ENCODE results near the gene LEFTY1. TPM values are rescaled to one million over a fixed set of nuclear protein-coding genes. Genes with fewer than 3 reads are reported as not detected.

The LEFTY1 gene
- total RNA-seq, 4 donors from 2014 or later: 0.34 to 0.57 TPM; not detected in 2

DNA sequence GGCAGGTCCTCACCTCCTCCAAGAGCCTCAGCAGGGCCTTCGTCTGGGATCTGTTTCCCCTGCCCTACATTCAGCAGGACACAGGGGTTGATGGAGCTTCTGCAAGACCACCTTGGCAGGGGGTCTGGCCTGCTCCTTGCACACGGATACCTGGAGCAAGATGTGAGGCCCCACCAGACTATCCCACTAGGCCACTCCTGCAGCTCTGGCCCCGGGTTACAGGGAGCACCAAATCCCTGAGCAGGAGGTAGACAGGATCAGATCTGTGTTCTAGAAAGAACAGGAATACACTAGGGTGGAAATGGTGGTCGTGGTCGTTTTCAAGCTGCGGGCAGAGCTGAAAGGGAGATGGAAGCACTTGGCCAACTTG, 45.5 kb downstream of the LEFTY1 start:
- TF ChIP-seq, protein P1, sequence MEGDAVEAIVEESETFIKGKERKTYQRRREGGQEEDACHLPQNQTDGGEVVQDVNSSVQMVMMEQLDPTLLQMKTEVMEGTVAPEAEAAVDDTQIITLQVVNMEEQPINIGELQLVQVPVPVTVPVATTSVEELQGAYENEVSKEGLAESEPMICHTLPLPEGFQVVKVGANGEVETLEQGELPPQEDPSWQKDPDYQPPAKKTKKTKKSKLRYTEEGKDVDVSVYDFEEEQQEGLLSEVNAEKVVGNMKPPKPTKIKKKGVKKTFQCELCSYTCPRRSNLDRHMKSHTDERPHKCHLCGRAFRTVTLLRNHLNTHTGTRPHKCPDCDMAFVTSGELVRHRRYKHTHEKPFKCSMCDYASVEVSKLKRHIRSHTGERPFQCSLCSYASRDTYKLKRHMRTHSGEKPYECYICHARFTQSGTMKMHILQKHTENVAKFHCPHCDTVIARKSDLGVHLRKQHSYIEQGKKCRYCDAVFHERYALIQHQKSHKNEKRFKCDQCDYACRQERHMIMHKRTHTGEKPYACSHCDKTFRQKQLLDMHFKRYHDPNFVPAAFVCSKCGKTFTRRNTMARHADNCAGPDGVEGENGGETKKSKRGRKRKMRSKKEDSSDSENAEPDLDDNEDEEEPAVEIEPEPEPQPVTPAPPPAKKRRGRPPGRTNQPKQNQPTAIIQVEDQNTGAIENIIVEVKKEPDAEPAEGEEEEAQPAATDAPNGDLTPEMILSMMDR (IDR thresholded peaks at IDR 0.05; ENCODE audit: low read depth): no peak

DNA sequence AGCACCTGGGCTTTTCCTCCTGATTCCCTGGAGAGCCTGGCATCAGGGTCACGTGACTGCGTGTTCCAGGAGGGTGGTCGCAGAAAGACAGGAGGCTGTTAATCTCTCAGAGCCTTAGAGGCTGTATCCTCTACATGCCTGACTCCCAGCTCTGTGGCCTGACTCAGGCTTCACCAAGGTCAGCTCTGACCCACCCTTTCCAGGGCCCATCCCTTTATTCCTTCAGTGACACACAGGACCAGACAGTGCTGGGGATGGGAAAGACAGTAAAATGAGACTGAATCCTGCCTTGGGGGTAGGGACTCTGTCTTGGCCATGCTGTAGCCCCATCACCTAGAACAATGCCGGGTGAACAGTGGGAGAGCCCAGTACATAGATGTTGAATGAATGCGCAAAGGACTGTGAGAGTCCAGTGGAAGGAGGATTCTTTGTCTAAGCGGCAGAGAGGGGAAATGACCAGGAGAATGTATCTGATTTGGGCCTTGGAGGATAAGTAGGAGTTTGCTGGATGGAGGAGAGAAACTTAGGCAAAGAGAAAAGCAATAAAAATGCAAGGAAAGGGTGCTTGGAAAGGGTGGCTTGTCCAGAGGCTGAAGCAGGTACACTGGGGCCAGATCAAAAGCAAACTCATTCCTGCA, 46.0 kb downstream of the LEFTY1 start:
- TF ChIP-seq, protein P1 (IDR thresholded peaks at IDR 0.05; ENCODE audit: low read depth): no peak

DNA sequence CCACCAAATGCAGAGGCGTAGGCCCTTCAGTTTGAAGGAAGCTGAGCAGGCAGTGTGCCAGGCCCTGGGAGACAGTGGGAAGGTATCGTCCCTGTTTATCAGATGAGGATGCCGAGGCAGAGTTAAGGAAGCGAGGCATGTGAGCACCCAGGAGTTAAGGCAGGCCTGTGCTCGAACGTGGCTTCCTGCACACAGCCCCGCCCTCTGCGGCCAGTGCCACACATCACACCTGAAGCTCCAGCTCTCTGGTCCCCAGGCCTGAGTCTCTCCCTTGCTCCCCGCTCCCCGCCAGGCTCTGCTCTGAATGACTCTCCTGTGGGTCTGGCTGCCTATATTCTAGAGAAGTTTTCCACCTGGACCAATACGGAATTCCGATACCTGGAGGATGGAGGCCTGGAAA, 46.9 kb downstream of the LEFTY1 start:
- TF ChIP-seq, protein P1 (IDR thresholded peaks at IDR 0.05; ENCODE audit: low read depth): no peak

GRCh38 chr1:225840713-225841112, 48.2 kb downstream of the LEFTY1 start:
- TF ChIP-seq, protein P1 (IDR thresholded peaks at IDR 0.05; ENCODE audit: low read depth): no peak

DNA sequence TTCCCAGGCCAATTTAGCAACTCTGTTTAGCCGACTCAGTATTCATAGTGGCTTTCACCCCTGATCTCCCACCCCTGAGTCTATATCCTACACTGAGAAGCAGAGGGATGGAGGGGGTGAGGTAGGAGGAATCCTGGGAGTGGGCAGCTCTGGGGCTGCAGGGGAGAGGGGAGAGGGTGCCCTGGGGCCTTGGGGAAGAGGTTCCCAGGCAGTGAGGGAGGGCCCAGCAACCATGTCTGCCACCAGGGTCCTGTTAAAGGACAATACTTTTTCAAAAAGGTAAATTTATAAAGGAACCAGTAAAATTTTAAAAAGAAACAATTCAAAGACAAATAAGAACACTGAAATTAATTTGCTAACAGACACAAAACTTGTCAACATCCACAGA, 48.7 kb downstream of the LEFTY1 start:
- TF ChIP-seq, protein P1 (IDR thresholded peaks at IDR 0.05; ENCODE audit: low read depth): no peak

GRCh38 chr1:225838793-225839192, 50.2 kb downstream of the LEFTY1 start:
- TF ChIP-seq, protein P1 (IDR thresholded peaks at IDR 0.05; ENCODE audit: low read depth): no peak

Small RNAs within 50 kb of the gene (small RNA-seq; reads per million reads assigned to genes)
- not detected for gene AL117348.1

Other genes with a start within 250 kb of the LEFTY1 start
- gene ENAH, start 236.0 kb downstream of the LEFTY1 start, total RNA-seq: 10 to 100 TPM; 28.4 to 53.3 (median 32.6) TPM
- gene SRP9, start 111.3 kb downstream of the LEFTY1 start, total RNA-seq: 100 to 1,000 TPM; 139 to 234 (median 156) TPM
- gene EPHX1, start 79.0 kb downstream of the LEFTY1 start, total RNA-seq: 100 to 1,000 TPM; 126 to 193 (median 153) TPM
- 100 to 1,000 TPM in 1 of 4 donors, 10 to 100 TPM in 3; 65.5 to 115 (median 68.3) TPM for gene TMEM63A, start 6.8 kb downstream of the LEFTY1 start, total RNA-seq
- gene PYCR2, start 35.1 kb upstream of the LEFTY1 start, total RNA-seq: 10 to 100 TPM; 24.1 to 42.8 (median 36.2) TPM
- 1 to 10 TPM in 1 of 4 donors, under 1 TPM in 2, not detected in 1; 0.44 to 1.1 (median 0.57) TPM for gene LEFTY2, start 52.1 kb upstream of the LEFTY1 start, total RNA-seq
- 10 to 100 TPM; 16.1 to 27.3 (median 23.6) TPM for gene SDE2, start 110.2 kb upstream of the LEFTY1 start, total RNA-seq
- gene H3-3A, start 173.6 kb upstream of the LEFTY1 start, total RNA-seq: 100 to 1,000 TPM; 191 to 368 (median 329) TPM